Measurements from ENCODE around the gene PEG3.
A peak's percentile ranks its signal among the peaks of the same experiment; 100 is the strongest.

Gene PEG3

GRCh38 chr19:56837004-56837403 is 3.5 kb downstream of the PEG3 start:
- DNase-seq: peak; percentile 33 to 54
- no peak overlapping the region for H3K4me3 ChIP-seq (ENCODE audit: low read depth, low read length)

GRCh38 chr19:56836059-56836458 is 4.5 kb downstream of the PEG3 start:
- Histone ChIP-seq H3K4me2 (ENCODE audit: low read length) (no peak overlapping the region), H3K36me3 (ENCODE audit: control insufficient read depth in 1 of 2, insufficient read depth in 2 of 2, low read length in 2 of 2) (peaks cover 0 to 4% of the 10 kb centered on the region in 2 experiments), H3K27me3 (ENCODE audit: insufficient read depth, low read length) (no peaks in the 10 kb centered on the region), H4K91ac (ENCODE audit: low read depth, low read length) (no peak overlapping the region), H4K8ac (ENCODE audit: low read depth, low read length) (no peak overlapping the region), H2AFZ (ENCODE audit: insufficient read depth, low read length, poor library complexity) (no peak overlapping the region), H3K23ac (ENCODE audit: low read length) (no peak overlapping the region), H4K12ac (ENCODE audit: low read depth, low read length) (no peak overlapping the region), H3K9me3 (ENCODE audit: insufficient read depth, low read depth, low read length) (peaks cover 45% of the 10 kb centered on the region), H3K27ac (ENCODE audit: low read depth, low read length) (no peak overlapping the region), H2BK5ac (ENCODE audit: low read depth, low read length, poor library complexity) (no peak overlapping the region), H2AK5ac (ENCODE audit: low read length) (no peak overlapping the region), H3K18ac (ENCODE audit: low read length) (no peak overlapping the region), H3K4ac (ENCODE audit: low read depth, low read length) (no peak overlapping the region), H3K4me3 (ENCODE audit: low read depth, low read length) (no peak overlapping the region), H3K79me1 (ENCODE audit: low read length) (peaks cover 2% of the 10 kb centered on the region), H3K4me1 (ENCODE audit: control insufficient read depth in 1 of 2, insufficient read depth in 2 of 2, low read length in 2 of 2) (no peaks in the 10 kb centered on the region), H2BK120ac (ENCODE audit: insufficient read depth, low read length, poor library complexity) (no peak overlapping the region), H3K79me2 (ENCODE audit: control insufficient read depth, insufficient read depth, low read length, poor library complexity) (no peaks in the 10 kb centered on the region), H2BK12ac (ENCODE audit: low read length) (no peak overlapping the region), H3K9ac (ENCODE audit: low read length) (no peak overlapping the region), H3K14ac (ENCODE audit: low read length) (no peak overlapping the region)
- WGBS (ENCODE audit: extremely low coverage, insufficient coverage, insufficient read length): no CpG with 5 or more reads among the region's 9 CpGs
- no peak for DNase-seq

More at GRCh38 chr19:56837004-56837403, 3.5 kb downstream of the PEG3 start:
- Histone ChIP-seq H2AK5ac (ENCODE audit: low read length) (no peak overlapping the region), H3K14ac (ENCODE audit: low read length) (no peak overlapping the region), H3K27me3 (ENCODE audit: insufficient read depth, low read length) (no peaks in the 10 kb centered on the region), H3K9ac (ENCODE audit: low read length) (peak overlapping the region; percentile 25), H2AFZ (ENCODE audit: insufficient read depth, low read length, poor library complexity) (peak overlapping the region; percentile 24), H4K8ac (ENCODE audit: low read depth, low read length) (no peak overlapping the region), H3K4me2 (ENCODE audit: low read length) (peak overlapping the region; percentile 83), H3K4ac (ENCODE audit: low read depth, low read length) (no peak overlapping the region), H4K12ac (ENCODE audit: low read depth, low read length) (no peak overlapping the region), H3K4me1 (ENCODE audit: control insufficient read depth in 1 of 2, insufficient read depth in 2 of 2, low read length in 2 of 2) (no peaks in the 10 kb centered on the region), H3K23ac (ENCODE audit: low read length) (no peak overlapping the region), H3K27ac (ENCODE audit: low read depth, low read length) (no peak overlapping the region), H3K18ac (ENCODE audit: low read length) (no peak overlapping the region), H2BK120ac (ENCODE audit: insufficient read depth, low read length, poor library complexity) (no peak overlapping the region), H2BK5ac (ENCODE audit: low read depth, low read length, poor library complexity) (no peak overlapping the region), H3K79me2 (ENCODE audit: control insufficient read depth, insufficient read depth, low read length, poor library complexity) (no peaks in the 10 kb centered on the region), H4K91ac (ENCODE audit: low read depth, low read length) (no peak overlapping the region), H3K79me1 (ENCODE audit: low read length) (peaks cover 2% of the 10 kb centered on the region), H2BK12ac (ENCODE audit: low read length) (no peak overlapping the region), H3K9me3 (ENCODE audit: insufficient read depth, low read depth, low read length) (peaks cover 47% of the 10 kb centered on the region), H3K36me3 (ENCODE audit: control insufficient read depth in 1 of 2, insufficient read depth in 2 of 2, low read length in 2 of 2) (peaks cover 0 to 4% of the 10 kb centered on the region in 2 experiments)
- WGBS (ENCODE audit: extremely low coverage, insufficient coverage, insufficient read length): no CpG with 5 or more reads among the region's 6 CpGs

GRCh38 chr19:56835401-56835800 is 5.1 kb downstream of the PEG3 start:
- no peak overlapping the region for H4K8ac ChIP-seq (ENCODE audit: low read depth, low read length)
- no peak overlapping the region for H3K4me3 ChIP-seq (ENCODE audit: low read depth, low read length)

GRCh38 chr19:56834564-56835375 is 5.8 kb downstream of the PEG3 start:
- no peaks in the 10 kb centered on the region for H3K79me1 ChIP-seq (ENCODE audit: low read length)
- no peak overlapping the region for H2BK5ac ChIP-seq (ENCODE audit: low read depth, low read length, poor library complexity)
- H2BK12ac ChIP-seq (ENCODE audit: low read length): no peak overlapping the region
- WGBS (ENCODE audit: extremely low coverage, insufficient coverage, insufficient read length): no CpG with 5 or more reads among the region's 5 CpGs
- H4K8ac ChIP-seq (ENCODE audit: low read depth, low read length): no peak overlapping the region
- no peak overlapping the region for H3K27ac ChIP-seq (ENCODE audit: low read depth, low read length)
- no peak overlapping the region for H3K23ac ChIP-seq (ENCODE audit: low read length)
- no peaks in the 10 kb centered on the region for H3K79me2 ChIP-seq (ENCODE audit: control insufficient read depth, insufficient read depth, low read length, poor library complexity)
- H3K4me3 ChIP-seq (ENCODE audit: low read depth, low read length): no peak overlapping the region
- no peak overlapping the region for H3K14ac ChIP-seq (ENCODE audit: low read length)
- no peaks in the 10 kb centered on the region for H3K27me3 ChIP-seq (ENCODE audit: insufficient read depth, low read length)
- H3K18ac ChIP-seq (ENCODE audit: low read length): no peak overlapping the region
- no peak overlapping the region for H3K4ac ChIP-seq (ENCODE audit: low read depth, low read length)
- H3K4me2 ChIP-seq (ENCODE audit: low read length): no peak overlapping the region
- no peak overlapping the region for H4K91ac ChIP-seq (ENCODE audit: low read depth, low read length)
- H3K36me3 ChIP-seq (ENCODE audit: control insufficient read depth in 1 of 2, insufficient read depth in 2 of 2, low read length in 2 of 2): peaks cover 0 to 4% of the 10 kb centered on the region in 2 experiments
- H4K12ac ChIP-seq (ENCODE audit: low read depth, low read length): no peak overlapping the region
- H2AK5ac ChIP-seq (ENCODE audit: low read length): no peak overlapping the region
- no peaks in the 10 kb centered on the region for H3K4me1 ChIP-seq (ENCODE audit: control insufficient read depth in 1 of 2, insufficient read depth in 2 of 2, low read length in 2 of 2)
- no peak for DNase-seq
- H3K9ac ChIP-seq (ENCODE audit: low read length): no peak overlapping the region
- peaks cover 35% of the 10 kb centered on the region for H3K9me3 ChIP-seq (ENCODE audit: insufficient read depth, low read depth, low read length)
- H2AFZ ChIP-seq (ENCODE audit: insufficient read depth, low read length, poor library complexity): no peak overlapping the region
- H2BK120ac ChIP-seq (ENCODE audit: insufficient read depth, low read length, poor library complexity): no peak overlapping the region

More at GRCh38 chr19:56835401-56835800, 5.1 kb downstream of the PEG3 start:
- Histone ChIP-seq H3K18ac (ENCODE audit: low read length) (no peak overlapping the region), H2BK5ac (ENCODE audit: low read depth, low read length, poor library complexity) (no peak overlapping the region), H3K27me3 (ENCODE audit: insufficient read depth, low read length) (no peaks in the 10 kb centered on the region), H2BK120ac (ENCODE audit: insufficient read depth, low read length, poor library complexity) (no peak overlapping the region), H3K23ac (ENCODE audit: low read length) (no peak overlapping the region), H3K79me1 (ENCODE audit: low read length) (peaks cover 2% of the 10 kb centered on the region), H3K27ac (ENCODE audit: low read depth, low read length) (no peak overlapping the region), H3K4ac (ENCODE audit: low read depth, low read length) (no peak overlapping the region), H3K14ac (ENCODE audit: low read length) (no peak overlapping the region), H3K4me1 (ENCODE audit: control insufficient read depth in 1 of 2, insufficient read depth in 2 of 2, low read length in 2 of 2) (no peaks in the 10 kb centered on the region), H2AK5ac (ENCODE audit: low read length) (no peak overlapping the region), H3K9ac (ENCODE audit: low read length) (no peak overlapping the region), H4K12ac (ENCODE audit: low read depth, low read length) (no peak overlapping the region), H3K4me2 (ENCODE audit: low read length) (no peak overlapping the region), H2BK12ac (ENCODE audit: low read length) (no peak overlapping the region), H3K9me3 (ENCODE audit: insufficient read depth, low read depth, low read length) (peaks cover 41% of the 10 kb centered on the region), H3K79me2 (ENCODE audit: control insufficient read depth, insufficient read depth, low read length, poor library complexity) (no peaks in the 10 kb centered on the region), H4K91ac (ENCODE audit: low read depth, low read length) (no peak overlapping the region), H2AFZ (ENCODE audit: insufficient read depth, low read length, poor library complexity) (no peak overlapping the region), H3K36me3 (ENCODE audit: control insufficient read depth in 1 of 2, insufficient read depth in 2 of 2, low read length in 2 of 2) (peaks cover 0 to 4% of the 10 kb centered on the region in 2 experiments)
- DNase-seq: no peak

All from trophoblast cell (in vitro differentiated cells and primary cell).